NK-92 (cell line): ENCODE data around the gene IL17RA.
"Not testable (repeated sequence)": the region's sequence is repeated elsewhere in the genome, so short reads cannot be mapped to it uniquely, and the experiment has no call there.

Source experiments
- DNase-seq: peaks from one replicate; lab custom pipeline; 2025; ENCODE audit not compliant: unreplicated experiment; lab: John Stamatoyannopoulos, UW

Gene IL17RA

GRCh38 chr22:17120281-17120680 lies 35.5 kb downstream of the IL17RA start:
- DNase-seq: no peak

DNA sequence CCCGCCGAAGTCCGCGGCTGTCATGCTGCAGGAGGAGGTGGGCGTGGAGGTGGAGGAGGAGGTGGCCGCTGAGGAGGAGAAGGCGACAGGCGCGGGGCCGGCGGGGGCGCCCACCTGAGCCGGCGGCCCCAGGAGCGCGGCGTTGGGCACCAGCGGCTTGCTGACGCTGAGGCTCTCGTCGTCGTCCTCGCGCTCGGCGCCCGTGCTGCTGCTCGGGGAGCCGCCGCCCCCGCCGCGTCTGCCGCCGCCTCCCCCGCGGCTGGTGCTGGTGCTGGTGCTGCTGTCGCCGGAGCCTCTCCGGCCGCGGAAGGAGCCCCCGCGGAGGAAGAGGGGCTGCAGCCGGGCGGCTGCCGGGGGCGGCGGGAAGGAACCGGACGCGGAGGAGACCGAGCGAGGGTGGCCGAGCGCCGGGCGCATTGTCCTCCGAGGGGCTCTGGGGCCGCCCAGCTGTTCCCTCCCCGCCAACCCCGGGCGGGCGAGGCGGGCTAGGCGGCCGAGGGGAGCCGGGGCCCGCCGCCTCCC lies 36.0 kb downstream of the IL17RA start:
- DNase-seq: no peak

GRCh38 chr22:17121233-17122195 lies 36.7 kb downstream of the IL17RA start, which contains the start of gene TMEM121B:
TSS of gene TMEM121B (minus strand) at chr22:17121360. CDS start at chr22:17121127, 233 bp downstream.
- no peak for DNase-seq

DNA sequence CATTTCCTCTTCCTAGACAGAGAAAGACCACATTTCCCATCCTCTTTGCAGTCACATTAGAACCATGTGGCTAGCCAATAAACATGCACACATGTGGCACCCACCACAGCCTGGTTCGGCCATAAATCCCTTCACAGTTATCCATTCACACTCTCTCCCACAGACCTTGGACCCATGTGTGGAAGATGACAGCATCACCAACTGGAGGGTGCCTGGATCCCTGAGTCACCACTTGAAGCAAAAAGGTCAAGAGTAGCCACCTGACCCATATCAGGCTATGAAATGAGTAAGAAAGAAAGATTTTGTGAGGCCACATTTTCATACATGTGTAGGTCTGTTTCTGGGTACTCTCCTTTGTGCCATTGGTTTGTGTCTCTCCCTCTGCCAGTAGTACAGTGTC lies 45.4 kb downstream of the IL17RA start:
- no peak for DNase-seq

- DNase-seq: no peak
Measured at GRCh38 chr22:17131686-17132085, 46.9 kb downstream of the IL17RA start.

GRCh38 chr22:17132112-17132511 lies 47.3 kb downstream of the IL17RA start:
- no peak for DNase-seq

DNA sequence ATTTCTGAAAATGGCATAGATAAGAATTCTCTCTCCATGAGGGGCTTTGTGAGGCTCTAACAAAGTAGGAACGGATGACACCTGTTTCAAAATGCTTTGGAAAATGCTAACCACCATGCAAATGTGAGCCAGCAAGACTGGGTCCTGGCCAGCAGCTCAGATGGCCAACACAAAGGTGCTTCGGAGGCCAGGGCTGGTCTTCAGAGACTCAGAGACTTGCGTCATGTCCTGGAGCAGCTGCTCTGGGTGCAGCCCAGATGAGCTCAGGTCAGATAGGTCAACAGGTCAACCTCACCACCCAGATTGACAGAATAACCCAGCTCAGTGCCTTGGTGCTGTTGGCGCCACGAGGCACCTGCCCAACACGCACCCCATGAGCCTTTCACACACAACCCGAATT lies 48.3 kb downstream of the IL17RA start:
- no peak for DNase-seq

- DNase-seq: no peak
Measured at GRCh38 chr22:17135153-17135760, 50.5 kb downstream of the IL17RA start.

- DNase-seq: no peak
Measured at GRCh38 chr22:17137170-17137569, 52.4 kb downstream of the IL17RA start.

DNA sequence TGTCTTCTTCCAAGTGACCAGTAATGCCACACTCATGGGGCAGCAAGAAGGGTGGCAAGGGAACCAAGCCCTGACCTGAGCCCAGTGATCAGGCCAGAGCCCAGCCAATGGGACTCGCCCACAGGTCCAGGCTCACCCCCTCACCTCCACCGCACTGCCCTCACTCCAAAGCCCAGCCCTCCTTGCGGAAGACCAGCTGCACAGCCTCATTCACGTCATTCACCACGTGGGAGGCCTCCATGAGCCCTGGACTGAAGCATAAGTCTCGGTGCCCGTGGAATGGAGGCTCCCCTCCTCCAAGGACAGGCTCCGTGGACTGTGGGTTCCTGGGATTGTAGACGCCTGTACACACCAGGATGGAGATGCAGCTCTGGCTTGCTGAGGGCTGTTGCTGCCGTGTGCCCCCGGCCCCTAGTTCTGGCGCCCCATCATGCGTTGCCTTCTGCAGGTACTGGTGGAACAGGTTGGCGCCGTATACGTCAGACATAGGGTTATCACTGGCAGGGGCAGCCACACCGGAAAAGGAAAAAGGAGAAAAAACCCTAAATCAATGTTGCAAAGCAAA lies 53.1 kb downstream of the IL17RA start:
- DNase-seq: no peak

DNA sequence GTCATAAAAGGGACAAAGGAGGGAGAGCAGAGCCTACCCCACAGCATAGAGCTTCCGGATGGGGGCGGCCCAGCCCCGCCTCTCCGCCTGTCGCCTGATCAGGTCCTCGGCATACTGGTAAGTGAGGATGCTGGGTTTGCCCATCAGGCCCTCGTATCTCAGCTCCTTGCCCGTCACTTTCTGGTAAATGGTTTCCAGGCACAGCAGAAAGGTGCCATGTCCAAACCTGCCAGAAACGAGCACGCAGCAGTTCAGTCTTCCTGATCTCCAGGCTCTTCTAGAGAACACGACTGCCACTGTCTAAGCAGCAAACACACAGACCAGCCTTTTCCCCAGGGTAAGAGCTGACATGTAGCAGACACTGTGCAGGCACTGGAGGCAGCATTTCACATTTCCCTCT lies 53.7 kb downstream of the IL17RA start:
- DNase-seq: no peak

DNA sequence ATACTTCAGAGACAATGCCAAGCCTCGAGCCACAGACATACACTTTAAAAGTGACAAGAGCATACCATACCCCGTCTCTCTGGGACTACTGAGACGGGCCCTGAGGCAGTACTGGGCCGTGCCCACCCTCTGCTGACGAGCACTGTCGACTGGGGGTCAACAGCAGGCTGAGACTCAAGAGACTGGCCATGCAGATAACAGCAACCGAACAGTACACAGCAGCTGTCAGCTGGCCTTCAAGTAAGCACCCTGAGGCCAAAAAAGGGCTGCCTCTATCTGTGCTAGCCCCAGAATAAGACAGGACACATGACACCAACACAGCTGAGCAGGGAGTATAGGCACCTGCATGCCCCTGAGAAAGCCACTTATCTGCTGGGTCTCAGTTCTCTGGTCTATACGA lies 55.2 kb downstream of the IL17RA start:
- DNase-seq: no peak

- no peak for DNase-seq
Measured at GRCh38 chr22:17140826-17141766, 56.3 kb downstream of the IL17RA start.

DNA sequence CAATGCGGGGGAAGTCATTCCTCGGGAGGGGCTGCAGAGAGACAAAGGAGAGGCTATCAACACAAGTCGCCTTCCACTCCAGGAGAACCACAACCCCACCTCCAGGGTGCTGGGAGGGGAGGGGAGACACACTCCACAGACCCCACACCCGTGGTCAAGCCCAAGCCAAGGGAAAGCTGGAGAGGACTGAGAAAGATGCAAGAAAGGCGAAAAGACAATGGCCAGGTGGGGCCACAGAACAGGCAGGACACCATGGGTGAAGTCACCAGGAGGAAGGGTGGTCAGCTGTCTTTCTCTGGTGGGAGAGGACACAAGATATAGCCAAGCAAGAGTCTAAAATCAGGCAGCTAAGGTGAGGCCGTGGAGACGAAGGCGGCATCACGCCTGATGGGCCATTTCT lies 58.3 kb downstream of the IL17RA start:
- DNase-seq: no peak

DNA sequence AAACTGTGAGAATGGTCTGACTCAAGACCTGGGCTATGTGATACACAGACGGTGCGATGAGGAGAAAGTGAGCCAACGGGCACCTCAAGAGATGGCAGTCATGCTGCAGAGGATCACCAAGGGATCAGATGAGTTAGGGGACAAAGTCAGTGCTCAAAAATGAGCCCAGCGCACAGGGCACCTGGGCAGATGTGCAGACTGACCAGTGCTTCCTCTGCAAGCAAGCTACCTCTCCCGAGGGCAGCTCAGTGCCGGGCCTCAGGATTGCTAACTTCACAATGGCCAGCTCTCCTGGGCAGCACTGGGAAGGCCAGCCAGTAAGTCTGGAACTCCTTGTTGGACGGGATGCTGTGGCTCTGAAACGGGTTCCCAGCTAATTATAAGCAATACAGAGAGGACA lies 59.0 kb downstream of the IL17RA start:
- DNase-seq: no peak

DNA sequence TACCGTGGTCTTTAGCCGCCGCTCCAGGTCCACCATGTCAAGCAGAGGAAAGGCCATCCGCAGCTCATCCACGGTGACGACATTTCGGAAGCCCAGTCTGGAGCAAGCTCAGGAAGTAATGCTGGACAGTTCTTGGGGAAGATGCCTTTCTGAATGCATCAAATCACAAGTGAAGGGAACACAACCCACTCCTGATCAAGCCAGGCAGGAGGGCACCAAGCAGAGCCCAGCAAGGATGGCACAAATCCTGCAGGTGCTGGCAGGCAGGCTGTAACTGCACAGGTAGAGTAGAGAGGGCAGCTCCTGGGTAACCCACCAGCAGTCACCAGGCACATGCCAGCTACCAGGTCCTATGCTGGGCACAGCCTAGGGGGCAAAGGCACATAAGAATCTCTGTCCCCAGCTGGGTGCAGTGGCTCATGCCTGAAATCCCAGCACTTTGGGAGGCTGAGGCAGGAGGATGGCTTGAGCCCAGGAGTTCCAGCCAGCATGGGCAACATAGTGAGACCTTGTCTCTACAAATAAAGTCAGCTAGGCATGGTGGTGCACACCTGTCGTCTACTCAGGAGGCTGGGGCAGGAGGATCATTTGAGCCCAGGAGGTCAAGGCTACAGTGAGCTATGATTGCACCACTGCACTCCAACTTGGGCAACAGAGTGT lies 60.4 kb downstream of the IL17RA start:
- DNase-seq: no peak

DNA sequence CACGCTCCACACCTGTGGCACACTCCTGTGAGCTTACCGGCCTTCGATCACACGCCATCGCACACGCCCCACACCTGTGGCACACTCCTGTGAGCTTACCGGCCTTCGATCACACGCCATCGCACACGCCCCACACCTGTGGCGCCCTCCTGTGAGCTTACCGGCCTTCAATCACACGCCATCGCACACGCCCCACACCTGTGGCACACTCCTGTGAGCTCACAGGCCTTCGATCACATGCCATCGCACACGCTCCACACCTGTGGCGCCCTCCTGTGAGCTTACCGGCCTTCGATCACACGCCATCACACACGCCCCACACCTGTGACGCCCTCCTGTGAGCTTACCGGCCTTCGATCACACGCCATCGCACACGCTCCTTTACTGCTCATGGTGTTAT lies 62.7 kb downstream of the IL17RA start:
- DNase-seq: not testable (repeated sequence)

- DNase-seq: no peak
Measured at GRCh38 chr22:17149076-17149815, 64.4 kb downstream of the IL17RA start.

GRCh38 chr22:17152340-17152739 lies 67.5 kb downstream of the IL17RA start:
- no peak for DNase-seq
